Adrenal gland (tissue), 5 donors: ENCODE data around the gene DIPK1B.

Experiments used
- POLR2A ChIP-seq, 2 donors: fragments of 450-650 bp; IDR thresholded peaks; one replicate each; pipeline ENCODE4 v1.6.1; 2017; ENCODE audit warnings: antibody characterized with exemption in 2 of 2, mild to moderate bottlenecking in 2 of 2, moderate library complexity in 1 of 2
- TF ChIP-seq, protein P1 (sequence below), 6 experiments: fragments of 450-650 bp in 4 of 6; fragments of 200-600 bp in 2 of 6; sonication (generic) in 1 of 6; IDR thresholded peaks; 1 replicate in 5 of 6; 2 replicates in 1 of 6; pipeline versions ENCODE4 v1.5.1 to v1.8.0; 2016 to 2021; ENCODE audit warnings: antibody characterized with exemption in 6 of 6, mild to moderate bottlenecking in 2 of 6, moderate library complexity in 1 of 6
- donor health status: DM: no; HTN: no; CAD: no.

DNA sequence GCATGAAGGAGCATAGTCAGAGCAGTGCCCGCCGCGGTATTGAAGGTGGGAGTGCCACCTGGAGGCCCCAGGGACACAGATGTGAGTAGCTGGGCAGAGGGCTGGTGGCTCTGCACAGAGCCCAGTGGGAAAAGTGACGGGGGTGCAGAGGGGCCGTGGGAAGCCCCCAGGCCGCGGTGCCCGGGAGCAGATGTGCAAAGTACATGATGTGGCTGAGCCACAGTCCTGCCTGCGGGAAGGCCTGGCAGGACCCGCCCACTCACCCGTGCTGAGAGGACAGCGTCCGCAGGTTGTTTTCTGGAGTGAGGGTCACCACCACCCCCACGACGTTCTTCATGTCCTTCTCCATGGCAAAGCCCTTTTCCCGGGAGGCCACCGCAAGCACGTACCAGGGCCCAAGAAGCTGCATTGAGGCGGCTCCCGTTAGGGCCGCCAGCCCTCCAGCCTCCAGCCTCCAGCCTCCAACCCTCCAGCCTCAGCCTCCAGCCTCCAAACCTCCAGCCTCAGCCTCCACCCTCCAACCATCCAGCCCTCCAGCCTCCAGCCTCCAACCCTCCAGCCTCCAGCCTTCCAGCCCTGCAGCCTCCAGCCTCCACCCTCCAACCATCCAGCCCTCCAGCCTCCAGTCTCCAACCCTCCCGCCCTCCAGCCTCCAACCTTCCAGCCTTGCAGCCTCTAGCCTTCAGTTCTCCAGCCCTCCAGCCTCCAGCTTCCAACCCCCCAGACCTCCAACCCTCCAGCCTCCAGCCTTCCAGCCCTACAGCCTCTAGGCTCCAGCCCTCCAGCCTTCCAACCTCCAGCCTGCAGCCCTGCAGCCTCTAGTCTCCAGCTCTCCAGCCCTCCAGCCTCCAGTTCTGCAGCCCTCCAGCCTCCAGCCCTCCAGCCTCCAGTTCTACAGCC lies 35.0 kb downstream of the DIPK1B start:
- TF ChIP-seq, protein P1, sequence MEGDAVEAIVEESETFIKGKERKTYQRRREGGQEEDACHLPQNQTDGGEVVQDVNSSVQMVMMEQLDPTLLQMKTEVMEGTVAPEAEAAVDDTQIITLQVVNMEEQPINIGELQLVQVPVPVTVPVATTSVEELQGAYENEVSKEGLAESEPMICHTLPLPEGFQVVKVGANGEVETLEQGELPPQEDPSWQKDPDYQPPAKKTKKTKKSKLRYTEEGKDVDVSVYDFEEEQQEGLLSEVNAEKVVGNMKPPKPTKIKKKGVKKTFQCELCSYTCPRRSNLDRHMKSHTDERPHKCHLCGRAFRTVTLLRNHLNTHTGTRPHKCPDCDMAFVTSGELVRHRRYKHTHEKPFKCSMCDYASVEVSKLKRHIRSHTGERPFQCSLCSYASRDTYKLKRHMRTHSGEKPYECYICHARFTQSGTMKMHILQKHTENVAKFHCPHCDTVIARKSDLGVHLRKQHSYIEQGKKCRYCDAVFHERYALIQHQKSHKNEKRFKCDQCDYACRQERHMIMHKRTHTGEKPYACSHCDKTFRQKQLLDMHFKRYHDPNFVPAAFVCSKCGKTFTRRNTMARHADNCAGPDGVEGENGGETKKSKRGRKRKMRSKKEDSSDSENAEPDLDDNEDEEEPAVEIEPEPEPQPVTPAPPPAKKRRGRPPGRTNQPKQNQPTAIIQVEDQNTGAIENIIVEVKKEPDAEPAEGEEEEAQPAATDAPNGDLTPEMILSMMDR (IDR thresholded peaks at IDR 0.05): no peak
- TF ChIP-seq POLR2A (IDR thresholded peaks at IDR 0.05): no peak
